Lung (tissue), 12 donors: Measurements from ENCODE around the gene DDX24. TPM values are rescaled to one million over a fixed set of nuclear protein-coding genes. Genes with fewer than 3 reads are reported as not detected.

Experiments used
- ATAC-seq: fragments of 200-7000 bp; cut with Tn5 transposase; one replicate; pipeline ENCODE4 v1.9.1; 2020; ENCODE audit warnings: moderate number of reproducible peaks; ENCODE audit not compliant: insufficient read depth, low FRiP score
- DNase-seq, 3 donors: peaks; one replicate each; pipeline ENCODE4 v3.0.0-alpha.2; 2013 to 2017
- H3K27ac ChIP-seq, 2 donors: one replicate each; pipeline ENCODE4 v1.5.1; 2013; ENCODE audit warnings: mild to moderate bottlenecking in 2 of 2, moderate library complexity in 2 of 2, control low read depth in 1 of 2, inconsistent platforms in 1 of 2, low read depth in 1 of 2, low read length in 1 of 2
- H3K27me3 ChIP-seq, 3 donors: one replicate each; pipeline ENCODE4 v1.5.1; 2013; ENCODE audit warnings: low read length in 2 of 3; ENCODE audit not compliant: control insufficient read depth in 3 of 3, insufficient read depth in 3 of 3
- H3K36me3 ChIP-seq, 4 donors: one replicate each; pipeline ENCODE4 v1.5.1; 2013; ENCODE audit warnings: low read length in 4 of 4, mild to moderate bottlenecking in 1 of 4, moderate library complexity in 1 of 4; ENCODE audit not compliant: control insufficient read depth in 4 of 4, insufficient read depth in 4 of 4
- H3K4me1 ChIP-seq, 5 donors: one replicate each; pipeline ENCODE4 v1.5.1; 2013; ENCODE audit warnings: low read length in 5 of 5, mild to moderate bottlenecking in 2 of 5, moderate library complexity in 1 of 5; ENCODE audit not compliant: control insufficient read depth in 5 of 5, insufficient read depth in 5 of 5
- H3K4me3 ChIP-seq: one replicate; pipeline ENCODE4 v1.5.1; 2013; ENCODE audit warnings: mild to moderate bottlenecking, control low read depth, moderate library complexity
- H3K9ac ChIP-seq, 2 donors: one replicate each; pipeline ENCODE4 v1.5.1; 2013; ENCODE audit warnings: low read length in 2 of 2, control low read depth in 1 of 2; ENCODE audit not compliant: insufficient read depth in 1 of 2
- H3K9me3 ChIP-seq, 4 donors: one replicate each; pipeline ENCODE4 v1.5.1; 2013; ENCODE audit warnings: low read length in 3 of 4, mild to moderate bottlenecking in 1 of 4, moderate library complexity in 1 of 4; ENCODE audit not compliant: control insufficient read depth in 4 of 4, insufficient read depth in 3 of 4
- CTCF ChIP-seq: IDR thresholded peaks from 2 replicates; pipeline ENCODE4 v1.5.1; 2012; ENCODE audit warnings: mild to moderate bottlenecking; ENCODE audit errors: control extremely low read depth, extremely low read depth
- WGBS, 2 donors: extraction: QIAGEN DNeasy Blood & Tissue Kit; methylation state at CpG; one replicate each; pipeline ENCODE4 v1.1.7; 2013; 5-methylcytosine and 5-hydroxymethylcytosine counted together
- polyA plus RNA-seq, 2 donors: library from polyadenylated mRNA; stranded (reverse); fragments of 200-250 nt; gene quantifications; one replicate each; pipeline ENCODE4 v1.2.1, GENCODE V29; 2013
- total RNA-seq, 2 donors: library from RNA; depleted of rRNA in 1 of 2; stranded (reverse); fragments of >200 nt in 1 of 2; gene quantifications; one replicate each; pipeline ENCODE4 v1.2.1, GENCODE V29; 2014 to 2021
- donor health status: control.
- donor health status: control.
- donor health status: Bipolar disorder and iron deficiency.
- donor health status: healthy.
- donor health status: DM: yes; HTN: yes; CAD: no.

Gene DDX24
- total and polyA plus RNA-seq, 4 donors = 78.4 to 138 (median 107) TPM

- ATAC-seq (peak; percentile 60), DNase-seq (peak; percentile 39 to 60 (median 43))
- H3K9me3 ChIP-seq = peaks cover 0 to 2% (median 0%) of the 10 kb centered on the region in 4 donors
- WGBS, 2 donors = 72 to 86% methylated on average over 18 of the region's 18 CpGs
- no peak overlapping the region for H3K4me3 ChIP-seq
- TF ChIP-seq CTCF = no peak
- peaks cover 0 to 12% (median 3%) of the 10 kb centered on the region in 5 donors for H3K4me1 ChIP-seq
- peaks cover 0 to 25% (median 11%) of the 10 kb centered on the region in 4 donors for H3K36me3 ChIP-seq
- H3K27me3 ChIP-seq = no peaks in the 10 kb centered on the region
- no peak overlapping the region for H3K9ac ChIP-seq
- peak overlapping the region in 1 of 2 donors; percentile 33 for H3K27ac ChIP-seq
These were observed 39.3 kb downstream of the DDX24 start for GRCh38 chr14:94041551-94042346.

- TF ChIP-seq CTCF = no peak
- no peaks in the 10 kb centered on the region for H3K27me3 ChIP-seq
- peaks cover 0 to 22% (median 10%) of the 10 kb centered on the region in 4 donors for H3K36me3 ChIP-seq
- H3K27ac ChIP-seq = no peak overlapping the region
- no peak overlapping the region for H3K9ac ChIP-seq
- peaks cover 0 to 2% (median 0%) of the 10 kb centered on the region in 4 donors for H3K9me3 ChIP-seq
- H3K4me3 ChIP-seq = no peak overlapping the region
- WGBS, 2 donors = 86 to 89% methylated on average over 13 of the region's 13 CpGs
- DNase-seq = no peak
- no peak for ATAC-seq
- H3K4me1 ChIP-seq = peaks cover 0 to 12% (median 3%) of the 10 kb centered on the region in 5 donors
These were observed 40.2 kb downstream of the DDX24 start for GRCh38 chr14:94040796-94041195.

- Histone ChIP-seq H3K4me1 (peaks cover 0 to 12% (median 3%) of the 10 kb centered on the region in 5 donors), H3K4me3 (no peak overlapping the region), H3K9me3 (peaks cover 0 to 2% (median 0%) of the 10 kb centered on the region in 4 donors), H3K36me3 (peaks cover 0 to 17% (median 5%) of the 10 kb centered on the region in 4 donors), H3K9ac (no peak overlapping the region), H3K27me3 (no peaks in the 10 kb centered on the region), H3K27ac (no peak overlapping the region)
- no peak for DNase-seq
- no peak for ATAC-seq
- no peak for TF ChIP-seq CTCF
- WGBS, 2 donors = 84 to 90% methylated on average over 5 of the region's 5 CpGs
These were observed 40.8 kb downstream of the DDX24 start for GRCh38 chr14:94040247-94040646.
